H1 (cell line): ENCODE measurements around the gene EXD3. TPM values are rescaled to one million over a fixed set of nuclear protein-coding genes. Genes with fewer than 3 reads are reported as not detected.

ENCODE experiments used
- CHD1 ChIP-seq: IDR thresholded peaks from 2 replicates; pipeline ENCODE4 v1.6.1; 2012; ENCODE audit warnings: low read depth, low read length, improper control_type of control experiment
- RAD21 ChIP-seq, 2 experiments: IDR thresholded peaks in 1 of 2; conservative IDR thresholded peaks in 1 of 2; 2 replicates each; pipeline ENCODE4 v1.6.1; 2011; ENCODE audit warnings: low read depth in 2 of 2, low read length in 2 of 2, improper control_type of control experiment in 1 of 2, inconsistent platforms in 1 of 2, mild to moderate bottlenecking in 1 of 2, moderate library complexity in 1 of 2
- RBBP5 ChIP-seq: IDR thresholded peaks from 2 replicates; pipeline ENCODE4 v1.7.1; 2012; ENCODE audit warnings: low read depth, mild to moderate bottlenecking, inconsistent platforms, low read length, moderate library complexity, borderline replicate concordance
- SP1 ChIP-seq: IDR thresholded peaks from 2 replicates; pipeline ENCODE4 v1.6.1; 2011; ENCODE audit warnings: low read depth, low read length
- TAF7 ChIP-seq: optimal IDR thresholded peaks from 2 replicates; pipeline ENCODE3; 2011; ENCODE audit warnings: low read depth, mild to moderate bottlenecking, inconsistent platforms, low read length, moderate library complexity, borderline replicate concordance
- polyA plus RNA-seq, 7 experiments: library from polyadenylated mRNA; depleted of rRNA in 3 of 7; stranded (reverse) in 5 of 7; unstranded in 2 of 7; fragments of >200 nt in 5 of 7; fragments of 200-250 nt in 2 of 7; gene quantifications; 1 replicate in 5 of 7; 2 replicates in 1 of 7; 4 replicates in 1 of 7; pipeline versions ENCODE4 v1.2.1 to v1.2.3, GENCODE V29; 2011 to 2013; ENCODE audit warnings: missing spikeins in 2 of 7, mixed read lengths in 2 of 7
- total RNA-seq: library from RNA; stranded (reverse); fragmentation: NEBNext Ultra II Directional; extraction: Animal tissue kit (Norgen Biotek cat#: 25700); gene quantifications from 2 replicates; pipeline ENCODE4 v1.2.1, GENCODE V29; 2021

EXD3 gene
- total and polyA plus RNA-seq, 2 of the 8 experiments (the other 6 are each of a cell fraction or from before 2014, with no cell fraction given) = 7.2 to 9.4 TPM

- TF ChIP-seq TAF7 = no peak
- TF ChIP-seq CHD1 = no peak
- peak; percentile 33 to 78 for TF ChIP-seq RAD21 (IDR thresholded peaks at IDR 0.05 in 1 of 2, conservative IDR thresholded peaks at IDR 0.05 in 1 of 2; ENCODE audit: low read depth in 2 of 2, low read length in 2 of 2)
- TF ChIP-seq SP1 = no peak
- TF ChIP-seq RBBP5 = 0 out of 2 replicates have a peak, but pooled peaks have one; percentile 25
These were observed 127.6 kb downstream of the EXD3 start (continued) for GRCh38 chr9:137295238-137295811.
